ENCODE data around the gene FAM24B. TPM values are rescaled to one million over a fixed set of nuclear protein-coding genes. Genes with fewer than 3 reads are reported as not detected.

The FAM24B gene
- total and polyA plus RNA-seq, 3 donors from 2014 or later = 12.1 to 18.3 (median 12.6) TPM

DNA sequence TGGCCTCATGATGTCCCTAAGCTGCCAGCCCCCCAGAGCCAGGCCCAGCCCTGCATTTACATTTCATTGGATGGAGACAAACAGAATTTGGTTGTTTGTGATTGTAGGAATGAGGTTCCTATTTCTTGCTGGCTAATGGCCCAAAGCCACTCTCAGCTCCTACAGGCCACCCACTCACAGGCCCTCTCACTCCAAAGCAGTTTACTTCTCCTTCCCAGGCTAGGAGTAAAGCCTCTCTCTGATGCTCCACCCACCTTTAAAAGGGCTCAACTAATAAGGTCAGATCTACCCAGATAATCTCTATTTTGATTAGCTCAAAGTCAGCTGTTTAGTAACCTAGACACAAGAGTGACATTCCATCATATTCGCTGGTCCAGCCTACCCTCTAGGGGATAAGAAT, 22.5 kb downstream of the FAM24B start:
- 76 to 100% methylated on average over 1 of the region's 1 CpG for WGBS, 2 donors

GRCh38 chr10:122855745-122856144, 23.6 kb downstream of the FAM24B start:
- DNase-seq = no peak
- H3K27me3 ChIP-seq = no peaks in the 10 kb centered on the region
- H3K4me1 ChIP-seq = no peaks in the 10 kb centered on the region
- WGBS, 2 donors = 78 to 90% methylated on average over 3 of the region's 3 CpGs
- H3K9me3 ChIP-seq = no peaks in the 10 kb centered on the region
- no peak overlapping the region for H3K4me3 ChIP-seq
- TF ChIP-seq POLR2A (IDR thresholded peaks at IDR 0.05) (no peak), CTCF (IDR thresholded peaks at IDR 0.05) (no peak)
- H3K27ac ChIP-seq = no peak overlapping the region
- intact Hi-C loops (cut with DNase I; ENCODE audit: low total_unique reads) = no loop called here
- no peaks in the 10 kb centered on the region for H3K36me3 ChIP-seq (ENCODE audit: low read depth, missing control alignments)

More for the DNA sequence above, 22.5 kb downstream of the FAM24B start:
- no peaks in the 10 kb centered on the region for H3K9me3 ChIP-seq
- intact Hi-C loops (cut with DNase I; ENCODE audit: low total_unique reads) = no loop called here
- no peak overlapping the region for H3K27ac ChIP-seq
- H3K27me3 ChIP-seq = no peaks in the 10 kb centered on the region
- DNase-seq = no peak
- no peaks in the 10 kb centered on the region for H3K4me1 ChIP-seq
- H3K4me3 ChIP-seq = no peak overlapping the region
- TF ChIP-seq CTCF (IDR thresholded peaks at IDR 0.05) (no peak), POLR2A (IDR thresholded peaks at IDR 0.05) (no peak)
- no peaks in the 10 kb centered on the region for H3K36me3 ChIP-seq (ENCODE audit: low read depth, missing control alignments)

GRCh38 chr10:122854648-122855047, 24.7 kb downstream of the FAM24B start:
- H3K4me1 ChIP-seq = no peaks in the 10 kb centered on the region
- no peaks in the 10 kb centered on the region for H3K36me3 ChIP-seq (ENCODE audit: low read depth, missing control alignments)
- intact Hi-C loops (cut with DNase I; ENCODE audit: low total_unique reads) = no loop called here
- H3K27ac ChIP-seq = no peak overlapping the region
- H3K9me3 ChIP-seq = no peaks in the 10 kb centered on the region
- no peak overlapping the region for H3K4me3 ChIP-seq
- no peaks in the 10 kb centered on the region for H3K27me3 ChIP-seq
- TF ChIP-seq POLR2A (IDR thresholded peaks at IDR 0.05) (no peak), CTCF (IDR thresholded peaks at IDR 0.05) (no peak)
- WGBS, 2 donors = 82 to 91% methylated on average over 5 of the region's 5 CpGs
- DNase-seq = no peak

GRCh38 chr10:122853665-122854313, 25.6 kb downstream of the FAM24B start:
- no peak for TF ChIP-seq POLR2A (IDR thresholded peaks at IDR 0.05)
- Histone ChIP-seq H3K27me3 (no peaks in the 10 kb centered on the region), H3K4me3 (no peak overlapping the region), H3K9me3 (no peaks in the 10 kb centered on the region), H3K36me3 (ENCODE audit: low read depth, missing control alignments) (no peaks in the 10 kb centered on the region), H3K27ac (no peak overlapping the region), H3K4me1 (no peaks in the 10 kb centered on the region)
- 85 to 100% methylated on average over 1 of the region's 1 CpG for WGBS, 2 donors
- no peak for DNase-seq
- intact Hi-C loops (cut with DNase I; ENCODE audit: low total_unique reads) = no loop called here

GRCh38 chr10:122852261-122852660, 27.1 kb downstream of the FAM24B start:
- H3K27me3 ChIP-seq = no peaks in the 10 kb centered on the region
- H3K4me1 ChIP-seq = no peaks in the 10 kb centered on the region
- H3K4me3 ChIP-seq = no peak overlapping the region
- intact Hi-C loops (cut with DNase I; ENCODE audit: low total_unique reads) = no loop called here
- 96 to 100% methylated on average over 2 of the region's 2 CpGs for WGBS, 2 donors
- no peaks in the 10 kb centered on the region for H3K36me3 ChIP-seq (ENCODE audit: low read depth, missing control alignments)
- no peak overlapping the region for H3K27ac ChIP-seq
- no peak for TF ChIP-seq POLR2A (IDR thresholded peaks at IDR 0.05)
- no peaks in the 10 kb centered on the region for H3K9me3 ChIP-seq
- DNase-seq = no peak

Measured in testis (tissue), 3 donors.